HCT116 (cell line): ENCODE measurements around the gene NKAIN4.

Experiments used
- CEBPB ChIP-seq: IDR thresholded peaks from 2 replicates; pipeline ENCODE4 v1.6.1; 2012; ENCODE audit warnings: low read depth
- CTCF ChIP-seq, 3 experiments: fragments of 200-600 bp in 1 of 3; sonication (generic) in 1 of 3; IDR thresholded peaks in 2 of 3; conservative IDR thresholded peaks in 1 of 3; 2 replicates each; pipeline ENCODE4 v1.5.1; 2012 to 2017; ENCODE audit warnings: low read depth in 2 of 3, low read length in 2 of 3, antibody characterized with exemption in 1 of 3, borderline replicate concordance in 1 of 3, control low read depth in 1 of 3, mild to moderate bottlenecking in 1 of 3, mixed read lengths in 1 of 3, mixed run types in 1 of 3, moderate library complexity in 1 of 3; ENCODE audit not compliant: insufficient read depth in 1 of 3
- POLR2A ChIP-seq: IDR thresholded peaks from 2 replicates; pipeline ENCODE4 v1.7.0; 2011; ENCODE audit warnings: borderline replicate concordance; ENCODE audit not compliant: insufficient read depth, insufficient read length; ENCODE audit errors: extremely low read depth
- YY1 ChIP-seq: IDR thresholded peaks from 2 replicates; pipeline ENCODE4 v1.6.1; 2011; ENCODE audit warnings: low read length, low read depth, moderate library complexity, mild to moderate bottlenecking; ENCODE audit not compliant: insufficient replicate concordance; ENCODE audit errors: extremely low read depth
- ZBTB33 ChIP-seq: IDR thresholded peaks from 2 replicates; pipeline ENCODE4 v1.6.1; 2011; ENCODE audit warnings: mild to moderate bottlenecking, low read length, moderate library complexity; ENCODE audit not compliant: insufficient replicate concordance; ENCODE audit errors: extremely low read depth

- TF ChIP-seq CTCF (IDR thresholded peaks at IDR 0.05 in 2 of 3, conservative IDR thresholded peaks at IDR 0.05 in 1 of 3; ENCODE audit: borderline replicate concordance in 1 of 3, insufficient read depth in 1 of 3, low read depth in 2 of 3, low read length in 2 of 3): no peak
- TF ChIP-seq ZBTB33: no peak
- TF ChIP-seq POLR2A: no peak
- TF ChIP-seq CEBPB: no peak
- no peak for TF ChIP-seq YY1
Measured at GRCh38 chr20:63219866-63220521, 34.3 kb downstream of the NKAIN4 start.
